ENCODE measurements around the gene CLEC2D. TPM values are rescaled to one million over a fixed set of nuclear protein-coding genes. Genes with fewer than 3 reads are reported as not detected.

Gene CLEC2D
- total and polyA plus RNA-seq, 2 donors (not counting 3 experiments of a cell fraction or from before 2014, with no cell fraction given): 1.8 to 4.1 TPM

- intact Hi-C loops (cut with micrococcal nuclease): loop anchor here (1.0 to 5.0 kb wide), 3 partner anchors 75 to 378 kb away; no protein-coding TSS in a partner anchor
- Histone ChIP-seq H3K9me1 (replicated peaks; ENCODE audit: control insufficient read depth, extremely low read depth, insufficient read depth, low read length) (no peaks in the 10 kb centered on the region), H3K4me3 (replicated peaks in 1 of 3; ENCODE audit: insufficient read depth in 1 of 3, low read depth in 1 of 3, low read length in 3 of 3) (no peak overlapping the region), H3K79me2 (ENCODE audit: control insufficient read depth, insufficient read depth, low read length) (no peaks in the 10 kb centered on the region), H4K20me1 (replicated peaks; ENCODE audit: control insufficient read depth, extremely low read depth, insufficient read depth, low read length) (no peaks in the 10 kb centered on the region), H3K9me3 (replicated peaks; ENCODE audit: control insufficient read depth, insufficient read depth, low read length) (no peaks in the 10 kb centered on the region), H3K4me1 (ENCODE audit: control insufficient read depth, extremely low read depth, insufficient read depth, low read length) (no peaks in the 10 kb centered on the region), H3K9ac (replicated peaks; ENCODE audit: extremely low read depth, insufficient read depth, low read length) (no peak overlapping the region), H3K27ac (ENCODE audit: insufficient read depth, low read depth, low read length) (no peak overlapping the region), H3K27me3 (ENCODE audit: control insufficient read depth in 2 of 2, insufficient read depth in 2 of 2, low read length in 2 of 2) (no peaks in the 10 kb centered on the region), H3K4me2 (ENCODE audit: insufficient read depth, low read length) (no peak overlapping the region), H3K36me3 (ENCODE audit: control insufficient read depth in 2 of 2, extremely low read depth in 1 of 2, insufficient read depth in 2 of 2, low read length in 2 of 2) (no peaks in the 10 kb centered on the region), H2AFZ (ENCODE audit: low read depth, low read length) (no peak overlapping the region)
- FAIRE-seq (peak; percentile 73), DNase-seq (ENCODE audit: low read depth, low spot score) (peak; percentile 17)
- dilution Hi-C loops (cut with MboI; ENCODE audit: extremely low pct_ligation_motif_present, low sequenced_read_pairs): no loop called here
- POLR2A ChIA-PET: no interaction called here
- BruUV-seq (replicated peaks): no TSS peak
- CTCF ChIA-PET: interaction anchor here (0.6 to 2.8 kb wide), 32 partner anchors 9 to 378 kb away, joined by 3 to 132 read pairs (median 5); partner anchors contain the start of gene CLEC2D
- TF ChIP-seq CTCF (IDR thresholded peaks at IDR 0.05; ENCODE audit: extremely low read depth in 1 of 2, insufficient read depth in 1 of 2, low read depth in 1 of 2, low read length in 2 of 2): no peak
- no peak for TF ChIP-seq POLR2AphosphoS5 (IDR thresholded peaks at IDR 0.05; ENCODE audit: insufficient read depth, low read depth, low read length)
- no peak for TF ChIP-seq POLR2A (IDR thresholded peaks at IDR 0.05; ENCODE audit: low read depth, low read length)
- TF ChIP-seq MYC (IDR thresholded peaks at IDR 0.05; ENCODE audit: low read depth, low read length): no peak
- no peak for TF ChIP-seq EZH2 (IDR thresholded peaks at IDR 0.05; ENCODE audit: borderline replicate concordance, low read depth, low read length, severe bottlenecking)
- no peak for TF ChIP-seq FOS (IDR thresholded peaks at IDR 0.05; ENCODE audit: borderline replicate concordance, insufficient read depth, low read length)
- no peak for TF ChIP-seq GATA2 (IDR thresholded peaks at IDR 0.05; ENCODE audit: insufficient read depth, insufficient read length, low read depth, low read length)
Measured at GRCh38 chr12:9708853-9709252, 39.3 kb downstream of the CLEC2D start.

Data from endothelial cell of umbilical vein (primary cell).